Measurements from ENCODE around the gene HSD17B3.
"Not testable (repeated sequence)": the region's sequence is repeated elsewhere in the genome, so short reads cannot be mapped to it uniquely, and the experiment has no call there.

HSD17B3 gene

DNA sequence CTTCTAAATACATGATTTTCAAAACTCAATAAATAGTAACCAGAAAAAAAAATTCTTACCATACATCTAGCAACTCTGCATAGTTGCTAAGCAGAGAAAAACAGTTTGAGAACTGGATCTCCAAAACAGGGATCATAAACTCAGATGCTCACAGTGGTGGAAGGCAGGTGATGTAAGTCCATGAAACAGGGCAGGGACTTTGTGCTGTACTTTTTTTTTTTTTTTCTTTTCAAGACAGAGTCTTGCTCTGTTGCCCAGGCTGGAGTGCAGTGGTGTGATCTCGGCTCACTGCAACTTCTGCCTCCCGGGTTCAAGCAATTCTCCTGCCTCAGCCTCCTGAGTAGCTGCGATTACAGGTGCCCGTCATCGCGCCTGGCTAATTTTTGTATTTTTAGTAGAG, 5.0 kb upstream of the HSD17B3 start:
- not testable (repeated sequence) for DNase-seq (ENCODE audit: low spot score)

DNA sequence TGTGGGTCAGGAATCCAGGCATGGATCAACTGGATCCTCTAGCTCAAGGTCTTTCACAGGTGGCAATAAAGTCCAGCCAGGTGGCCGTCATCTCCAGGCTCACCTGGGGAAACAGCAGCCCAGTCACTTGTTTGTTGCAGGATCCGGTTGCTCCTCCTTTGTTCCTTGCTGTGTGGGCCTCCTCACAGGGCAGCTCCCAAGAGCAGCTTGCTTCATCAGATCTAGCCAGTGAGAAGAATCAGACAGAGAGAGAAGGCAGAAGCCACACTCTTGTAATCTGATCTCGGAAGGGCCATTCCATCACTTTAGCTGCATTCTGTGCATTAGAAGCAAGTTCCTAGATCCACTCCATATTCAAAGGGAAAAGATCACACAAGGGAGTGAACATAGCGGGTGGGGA, 3.2 kb upstream of the HSD17B3 start:
- DNase-seq (ENCODE audit: low spot score) = no peak

DNA sequence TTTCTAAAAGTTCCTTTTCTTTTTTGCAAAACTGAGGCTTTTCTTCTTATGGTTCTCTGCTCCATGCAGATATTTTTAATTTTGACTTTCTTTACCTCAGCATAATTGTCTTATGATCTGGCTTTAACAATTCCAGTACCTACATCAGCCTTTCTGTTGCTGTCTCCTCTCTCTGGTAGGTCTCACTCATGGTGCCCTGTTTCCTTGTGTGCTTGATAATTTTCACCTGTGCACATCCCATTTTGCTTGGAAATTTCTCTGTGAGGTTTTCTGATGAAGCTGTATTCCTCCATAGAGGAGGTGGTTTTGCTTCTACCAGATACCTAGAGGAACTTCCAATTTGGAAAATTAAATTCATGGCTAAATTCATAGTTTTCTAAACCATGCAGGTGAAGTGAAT, 2.3 kb upstream of the HSD17B3 start:
- no peak for DNase-seq (ENCODE audit: low spot score)

DNA sequence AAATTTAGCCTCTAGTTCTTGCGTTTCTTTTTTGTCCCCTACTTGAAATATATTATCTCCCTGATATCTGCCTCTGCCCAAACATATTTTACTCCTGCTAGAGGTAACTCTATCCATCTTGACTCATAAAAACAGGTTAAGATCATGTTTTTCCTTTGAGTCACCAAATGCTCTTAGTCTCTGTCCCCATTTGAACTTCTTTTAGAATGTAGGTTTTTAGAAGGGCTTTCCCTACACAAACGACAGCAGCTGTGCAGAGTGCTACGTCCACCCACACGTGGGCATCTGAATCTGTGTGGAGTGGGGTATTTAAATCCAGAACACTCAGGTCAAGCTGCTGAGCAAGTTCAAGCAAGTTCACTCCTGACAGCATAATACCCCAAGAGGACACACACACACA, 2.2 kb downstream of the HSD17B3 start:
- DNase-seq (ENCODE audit: low spot score) = no peak

DNA sequence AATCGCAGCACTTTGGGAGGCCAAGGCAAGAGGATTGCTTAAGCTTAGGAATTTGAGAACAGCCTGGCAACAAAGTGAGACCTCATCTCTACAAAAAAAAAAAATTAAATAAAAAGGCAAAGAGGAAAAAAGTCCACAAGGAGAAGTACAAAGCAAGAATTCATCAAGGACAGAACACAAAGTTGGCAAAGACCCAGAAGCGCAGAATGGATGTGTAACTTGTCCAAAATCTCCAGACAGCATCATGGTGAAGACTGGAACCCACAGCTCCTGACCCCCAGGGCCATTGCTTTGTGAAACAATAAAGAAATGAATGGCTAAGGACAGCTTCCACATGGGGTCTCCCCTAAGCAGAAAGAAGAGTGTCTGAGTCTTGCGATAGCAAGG, 7.8 kb downstream of the HSD17B3 start:
- no peak for DNase-seq (ENCODE audit: low spot score)

DNA sequence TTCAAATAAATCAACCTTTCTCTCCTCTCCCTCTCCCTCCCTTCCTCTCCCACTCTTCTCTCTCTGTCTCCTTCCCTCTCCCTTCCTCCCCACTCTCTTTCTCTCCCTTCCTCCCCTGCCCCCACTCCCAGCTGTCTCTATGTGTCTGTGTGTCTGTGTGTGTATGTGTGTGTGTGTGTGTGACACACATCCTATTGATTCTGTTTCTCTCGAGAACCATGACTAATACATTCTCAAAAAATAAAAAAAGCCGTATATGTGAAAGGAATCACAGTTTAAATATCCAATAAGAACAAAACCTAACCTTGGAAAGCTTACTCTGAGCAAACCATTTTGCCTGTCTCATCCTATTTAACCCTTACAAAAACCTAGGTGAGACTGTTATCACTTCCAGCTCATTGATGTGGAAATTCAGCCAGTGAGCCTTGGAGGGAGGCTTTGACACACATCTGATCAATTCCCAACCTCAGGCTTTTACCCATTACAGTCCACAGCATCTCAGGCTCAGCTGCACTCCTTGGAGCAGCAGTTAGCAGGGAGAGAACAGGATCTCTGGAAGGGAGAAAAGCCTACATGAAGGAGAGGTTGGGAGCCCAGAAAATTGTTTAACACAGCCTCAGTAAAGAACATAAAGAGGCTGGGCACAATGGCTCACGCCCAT, 8.3 kb downstream of the HSD17B3 start:
- no peak for DNase-seq (ENCODE audit: low spot score)

DNA sequence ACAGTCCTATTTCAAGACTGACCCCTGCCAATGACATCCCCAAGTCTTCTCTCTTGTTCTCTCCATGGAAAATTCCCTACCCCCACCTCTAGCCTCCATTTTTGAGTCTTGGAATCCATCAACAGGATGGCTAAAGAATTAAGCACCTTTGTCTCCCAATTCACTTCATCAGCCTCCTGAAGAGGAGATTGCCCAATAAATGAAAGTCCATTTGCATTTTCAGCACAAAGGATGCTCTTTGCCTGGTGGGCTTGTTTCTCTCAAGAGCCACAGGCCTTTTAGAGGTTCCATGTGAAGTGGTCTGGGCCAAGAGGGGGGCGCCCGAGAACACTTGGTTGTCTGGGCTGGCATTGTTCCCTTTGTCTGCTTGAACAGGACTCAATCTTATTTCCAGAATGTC, 12.6 kb downstream of the HSD17B3 start:
- no peak for DNase-seq (ENCODE audit: low spot score)

DNA sequence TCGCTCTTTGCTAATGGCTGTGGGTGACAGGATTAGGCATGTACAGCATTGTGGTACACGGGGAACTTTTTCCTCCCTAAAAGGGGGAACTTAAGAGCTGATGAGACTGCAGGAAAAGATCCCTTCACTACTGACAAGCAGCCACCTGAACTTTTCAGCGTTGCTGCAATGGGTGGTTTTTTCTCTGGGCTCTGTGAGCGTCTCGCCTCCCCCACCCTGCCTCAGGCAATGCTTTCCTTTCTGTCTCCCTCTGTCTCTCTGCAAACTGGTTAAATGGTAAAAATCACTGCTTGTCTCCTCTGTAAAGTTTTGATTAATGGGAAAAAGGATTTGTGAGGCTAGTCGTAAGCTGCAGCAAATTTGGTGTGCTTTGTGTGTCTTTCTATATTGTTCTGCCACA, 20.3 kb downstream of the HSD17B3 start:
- no peak for DNase-seq (ENCODE audit: low spot score)

DNA sequence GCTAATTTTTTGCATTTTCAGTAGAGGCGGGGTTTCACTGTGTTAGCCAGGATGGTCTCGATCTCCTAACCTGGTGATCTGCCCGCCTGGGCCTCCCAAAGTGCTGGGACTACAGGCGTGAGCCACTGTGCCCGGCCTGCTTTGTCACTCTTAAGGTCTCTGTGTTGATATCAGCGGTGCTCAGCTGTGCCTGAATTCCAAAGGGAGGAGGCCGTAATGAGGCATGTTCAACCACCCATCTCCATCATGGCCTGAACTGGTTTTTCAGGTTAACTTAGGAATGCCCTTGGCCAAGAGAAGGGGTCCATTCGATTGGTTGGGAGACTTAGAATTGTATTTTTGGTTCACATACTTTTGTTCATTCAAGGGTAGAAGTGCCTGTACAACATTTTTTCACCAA, 22.0 kb downstream of the HSD17B3 start:
- no peak for DNase-seq (ENCODE audit: low spot score)

DNA sequence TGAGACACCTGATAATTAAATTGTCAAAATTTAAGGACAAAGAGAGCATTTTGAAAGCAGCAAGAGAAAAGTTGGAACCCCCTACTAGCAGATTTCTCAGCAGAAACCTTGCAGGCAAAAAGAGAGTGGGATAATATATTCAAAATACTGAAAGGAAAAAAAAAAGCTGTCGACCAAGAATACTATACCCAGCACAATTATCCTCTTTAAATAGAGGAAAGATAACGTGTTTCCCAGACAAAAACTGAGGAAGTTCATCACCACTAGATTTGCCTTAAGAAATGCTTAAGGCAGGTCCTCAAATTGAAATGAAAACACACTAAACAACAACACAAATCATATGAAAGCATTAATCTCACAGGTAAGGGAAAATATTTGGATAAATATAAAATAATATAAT, 27.0 kb downstream of the HSD17B3 start:
- no peak for DNase-seq (ENCODE audit: low spot score)

DNA sequence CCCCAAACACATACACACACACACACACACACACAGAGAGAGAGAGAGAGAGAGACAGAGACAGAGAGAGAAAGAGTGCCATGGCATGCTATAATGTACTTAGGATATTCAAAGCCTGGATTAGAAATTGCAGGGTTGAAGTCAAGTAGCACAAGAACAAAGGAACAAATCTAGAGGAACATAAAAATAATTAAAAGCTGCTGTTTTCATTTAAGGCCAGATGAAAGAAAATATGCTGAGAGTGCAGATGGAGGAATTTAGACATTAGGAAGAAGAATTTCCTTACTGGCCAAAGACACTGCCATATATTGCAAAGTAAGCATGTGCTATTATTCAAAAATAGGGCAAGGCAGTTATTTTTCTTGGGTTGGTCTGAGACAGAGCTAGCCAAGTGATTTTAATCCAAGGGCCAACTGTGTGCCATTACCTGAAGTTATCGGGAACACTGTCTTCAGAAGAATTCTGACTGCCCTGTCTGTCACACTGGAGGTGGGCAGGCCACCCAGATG, 31.7 kb downstream of the HSD17B3 start:
- no peak for DNase-seq (ENCODE audit: low spot score)

DNA sequence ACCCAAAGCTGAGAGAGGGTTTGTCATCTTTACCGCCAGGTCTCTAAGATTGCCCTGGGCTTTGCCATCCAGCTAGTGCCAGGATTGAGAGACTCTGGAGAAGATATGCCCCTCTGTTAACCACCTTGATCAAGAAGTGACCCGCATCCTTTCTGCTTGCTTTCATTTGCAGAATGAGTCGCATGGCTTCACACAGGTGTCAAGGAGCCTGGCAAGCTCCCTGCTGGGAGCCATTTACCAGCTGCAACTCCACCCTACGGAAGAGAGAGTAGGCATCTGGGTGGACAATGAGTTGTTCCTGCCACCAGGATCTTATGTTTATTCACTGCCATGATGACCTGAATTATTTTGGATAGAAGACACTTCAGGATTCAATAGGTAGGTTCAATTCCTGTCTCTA, 43.0 kb downstream of the HSD17B3 start:
- DNase-seq (ENCODE audit: low spot score) = no peak

DNA sequence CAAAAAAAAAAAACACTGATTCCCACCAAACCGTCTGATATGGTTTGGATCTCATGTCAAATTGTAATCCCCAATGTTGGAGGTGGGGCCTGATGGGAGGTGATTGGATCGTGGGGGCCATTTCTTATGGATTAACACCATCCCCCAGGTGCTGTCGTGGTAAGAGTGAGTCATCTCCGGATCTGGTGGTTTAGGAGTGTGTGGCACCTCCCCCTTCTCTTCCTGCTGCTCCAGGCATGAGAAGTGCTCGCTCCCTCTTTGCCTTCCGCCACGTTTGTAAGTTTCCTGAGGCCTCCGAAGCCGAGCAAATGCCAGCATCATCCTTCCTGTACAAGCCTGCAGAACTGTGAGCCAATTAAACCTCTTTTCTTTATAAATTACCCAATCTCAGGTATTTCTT, 45.2 kb downstream of the HSD17B3 start:
- DNase-seq (ENCODE audit: low spot score) = no peak

DNA sequence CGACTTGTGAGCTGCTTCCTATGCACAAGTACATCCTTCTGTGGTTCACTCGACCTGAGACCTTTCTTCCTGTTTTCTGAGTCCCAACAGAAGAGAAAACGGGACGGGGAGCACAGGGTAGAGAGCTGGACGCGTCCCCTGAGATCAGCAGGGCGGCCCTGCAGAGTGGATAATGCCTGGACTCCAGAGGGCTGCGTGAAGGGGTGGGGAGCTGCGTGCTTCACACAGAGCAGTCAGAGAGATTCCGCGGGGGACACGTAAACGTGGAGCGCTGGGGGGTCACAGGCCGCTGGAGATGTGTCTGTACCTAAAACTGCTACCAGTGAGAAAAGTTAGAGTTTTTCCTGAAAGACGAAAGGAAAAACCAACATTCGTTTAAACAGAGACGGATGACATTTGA, 46.3 kb downstream of the HSD17B3 start:
- no peak for DNase-seq (ENCODE audit: low spot score)

DNA sequence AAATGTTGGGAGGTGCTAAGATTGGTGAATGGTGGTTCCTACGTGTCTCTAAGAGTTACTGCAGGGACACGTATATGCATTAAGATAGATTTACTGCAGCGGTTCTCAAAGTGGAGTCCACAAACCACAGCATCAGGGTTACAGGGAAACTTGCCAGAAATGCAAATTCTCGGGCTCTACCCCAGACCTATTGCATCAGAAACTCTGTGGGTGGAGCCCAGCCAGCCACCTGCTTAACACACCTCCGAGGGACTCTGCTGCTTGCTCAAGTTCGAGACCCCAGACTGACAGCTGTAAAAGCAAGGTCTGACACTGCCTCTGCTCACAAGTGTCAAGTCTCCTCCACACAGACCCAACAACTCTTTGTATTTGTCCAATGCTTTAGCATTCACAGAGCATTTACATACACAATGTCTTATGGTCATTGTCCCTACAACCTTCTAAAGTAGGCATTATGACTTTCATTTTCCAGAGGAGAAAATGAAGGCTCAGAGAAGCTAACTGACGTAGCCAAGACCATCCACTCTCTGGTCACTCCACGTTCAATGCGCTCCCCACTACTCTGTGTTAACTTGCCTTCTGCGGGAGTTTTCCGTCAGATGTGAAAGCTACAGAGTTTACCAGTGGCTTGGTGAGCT, 48.8 kb downstream of the HSD17B3 start:
- DNase-seq (ENCODE audit: low spot score) = no peak

DNA sequence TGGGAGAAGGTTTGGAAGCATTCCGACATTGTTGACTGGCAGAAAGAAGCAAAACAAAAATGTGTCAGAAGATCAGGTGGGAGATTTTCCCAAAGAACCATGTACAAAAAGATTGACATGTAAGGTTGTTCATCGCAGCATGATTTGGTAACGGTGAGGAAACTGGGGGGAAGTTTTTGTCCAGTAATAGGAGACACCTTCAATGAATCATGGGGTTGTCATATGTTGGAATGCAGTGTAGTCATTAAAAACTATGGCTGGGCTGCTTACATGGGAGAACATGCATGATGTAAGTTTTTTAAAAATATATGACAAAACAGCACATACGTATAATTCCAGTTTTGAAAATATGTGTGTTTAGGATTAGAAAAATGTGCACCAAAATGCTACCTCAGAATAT, 50.5 kb downstream of the HSD17B3 start:
- DNase-seq (ENCODE audit: low spot score) = no peak

DNA sequence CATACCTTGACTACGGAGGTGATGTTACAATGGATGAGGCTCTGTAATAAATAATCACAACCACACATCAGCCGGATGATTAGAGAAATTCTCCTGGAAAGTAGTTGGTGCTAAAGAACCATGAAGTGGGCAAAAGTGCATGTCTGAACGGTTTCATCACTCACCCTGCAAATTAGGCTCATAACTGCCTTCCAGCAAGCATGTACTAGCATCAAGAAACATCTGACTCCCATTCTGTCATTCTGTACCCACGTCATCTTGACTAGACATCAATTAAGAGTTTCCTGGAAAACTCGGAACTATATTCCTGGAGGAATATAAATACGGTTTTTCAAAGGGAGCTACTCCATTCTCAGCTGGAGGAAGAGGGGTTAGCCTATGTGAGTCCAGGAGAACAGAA, 52.2 kb downstream of the HSD17B3 start:
- DNase-seq (ENCODE audit: low spot score) = no peak

DNA sequence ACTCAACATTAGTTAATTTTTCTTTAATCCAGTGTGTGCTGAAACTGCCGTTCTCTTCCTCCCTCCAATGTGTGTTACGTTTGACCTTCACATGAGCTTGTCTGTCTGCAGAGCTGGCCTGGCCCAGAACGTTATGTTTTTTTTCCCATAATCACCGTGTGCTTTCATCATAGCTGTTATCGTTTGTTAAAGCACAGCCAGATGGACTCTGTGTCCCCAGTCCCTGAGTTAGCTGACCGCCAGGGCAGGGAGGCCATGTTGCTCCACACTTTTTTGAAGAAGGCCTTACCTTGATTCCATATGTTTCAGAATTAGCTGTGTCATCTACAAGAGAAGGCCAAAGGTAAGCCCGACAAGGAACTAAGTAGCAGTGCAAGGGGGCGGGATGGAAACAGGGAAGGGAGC, 55.7 kb downstream of the HSD17B3 start:
- no peak for DNase-seq (ENCODE audit: low spot score)

DNA sequence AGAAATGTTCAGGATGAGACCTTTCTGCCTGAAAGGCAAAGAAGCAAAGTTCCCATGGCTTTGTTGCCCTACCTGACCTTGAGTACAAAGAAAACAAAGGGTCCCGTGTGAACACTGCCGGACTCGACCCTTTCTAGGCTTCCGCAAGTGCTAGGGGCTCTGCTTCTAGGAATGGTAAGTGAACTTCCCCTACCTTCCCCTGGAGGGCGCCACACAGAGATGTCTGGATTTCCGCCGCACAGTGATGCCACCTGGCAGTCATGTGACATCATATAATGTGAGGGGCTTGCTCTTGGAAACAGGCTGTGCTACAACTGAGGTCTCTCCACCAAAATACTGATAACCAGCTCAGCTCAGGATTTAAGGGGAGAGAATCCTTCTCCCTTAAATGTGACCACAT, 56.6 kb downstream of the HSD17B3 start:
- DNase-seq (ENCODE audit: low spot score) = no peak

DNA sequence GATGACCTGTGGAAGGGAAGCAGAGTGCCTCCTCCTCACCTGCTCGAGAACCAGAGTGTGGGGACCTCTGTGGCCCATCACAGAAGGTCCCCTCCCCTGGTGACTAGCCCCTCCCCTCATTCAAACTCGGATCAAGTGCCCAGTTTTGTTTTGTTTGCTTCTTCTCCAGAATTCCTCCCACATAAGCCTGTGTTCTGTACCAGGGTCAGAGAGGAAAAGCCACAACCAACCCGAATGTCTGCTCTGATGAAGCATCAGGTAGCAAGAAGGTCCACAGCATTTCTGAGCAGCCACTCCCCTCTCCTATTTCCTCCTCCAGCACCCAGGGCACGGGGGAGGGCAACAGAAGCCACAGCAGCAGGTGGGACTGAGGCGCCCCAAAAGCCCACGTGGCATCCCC, 58.2 kb downstream of the HSD17B3 start:
- no peak for DNase-seq (ENCODE audit: low spot score)

DNA sequence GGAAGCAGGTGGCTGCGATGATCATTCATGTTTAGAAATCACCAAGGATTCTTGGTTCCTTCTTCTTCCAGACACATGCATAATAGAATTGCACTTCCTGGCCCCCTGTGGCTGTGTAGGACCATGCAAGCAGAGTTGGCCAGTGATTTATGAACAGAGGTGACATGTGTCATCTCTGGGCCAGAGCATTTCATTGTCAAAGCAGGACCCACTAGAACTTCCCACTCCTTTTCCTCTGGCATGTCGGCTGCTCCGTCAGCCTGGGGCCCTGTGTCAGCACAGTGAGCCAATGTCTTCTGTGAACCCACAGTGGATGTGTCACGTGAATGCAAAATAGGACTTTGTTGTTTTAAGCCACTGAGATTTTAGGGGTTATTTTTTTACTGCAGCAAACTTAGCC, 59.2 kb downstream of the HSD17B3 start:
- no peak for DNase-seq (ENCODE audit: low spot score)

DNA sequence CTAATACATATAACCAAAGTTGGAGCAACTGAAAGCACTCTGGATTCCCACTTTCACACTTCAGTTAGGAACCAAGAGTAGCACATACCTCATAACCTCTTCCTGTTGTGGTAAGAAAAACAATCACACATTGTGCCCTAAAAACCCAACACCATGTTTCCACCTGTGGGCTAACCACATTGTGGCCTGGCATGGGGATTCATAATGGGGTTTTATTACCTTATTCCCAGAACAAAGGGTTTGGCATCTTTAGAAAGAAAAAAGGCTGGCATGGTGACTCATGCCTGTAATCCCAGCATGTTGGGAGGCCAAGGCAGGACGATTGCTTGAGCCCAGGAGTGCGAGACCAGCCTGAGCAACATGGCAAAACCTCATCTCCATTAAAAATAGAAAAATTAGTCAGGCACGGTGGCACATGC, 60.6 kb downstream of the HSD17B3 start:
- DNase-seq (ENCODE audit: low spot score) = no peak

DNA sequence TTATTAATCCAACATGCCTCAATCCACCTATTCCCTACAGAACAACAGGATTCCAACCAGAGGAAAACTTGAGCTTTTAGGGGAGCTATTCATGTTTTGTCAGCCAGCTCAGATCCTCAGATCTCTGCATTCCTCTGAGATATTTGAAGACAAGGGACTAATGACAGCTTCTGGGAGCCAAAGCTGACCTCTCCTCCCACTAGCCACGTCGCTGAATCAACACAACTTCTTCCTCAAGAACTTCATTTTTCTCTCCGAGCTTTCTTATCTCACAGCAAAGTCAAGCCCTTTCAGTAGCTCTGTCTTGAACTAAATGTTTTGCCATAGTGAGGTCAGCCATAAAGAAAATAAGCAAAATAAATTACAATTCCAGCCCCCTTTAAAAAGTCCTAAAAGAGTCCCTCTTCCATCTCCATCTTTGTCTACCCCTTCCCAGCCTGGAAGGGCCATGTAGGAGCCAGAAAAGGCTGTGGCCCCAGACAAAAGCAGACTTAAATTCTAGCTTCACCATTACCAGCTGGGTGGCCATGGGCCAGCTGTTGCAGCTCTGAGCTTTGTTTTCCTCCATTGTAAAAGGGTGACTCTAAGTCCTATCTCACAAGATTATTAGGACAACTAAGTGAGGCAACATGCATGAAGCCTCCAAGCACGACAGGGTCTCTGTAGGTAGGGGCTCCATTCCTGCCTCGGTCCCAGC, 65.0 kb downstream of the HSD17B3 start:
- no peak for DNase-seq (ENCODE audit: low spot score)

DNA sequence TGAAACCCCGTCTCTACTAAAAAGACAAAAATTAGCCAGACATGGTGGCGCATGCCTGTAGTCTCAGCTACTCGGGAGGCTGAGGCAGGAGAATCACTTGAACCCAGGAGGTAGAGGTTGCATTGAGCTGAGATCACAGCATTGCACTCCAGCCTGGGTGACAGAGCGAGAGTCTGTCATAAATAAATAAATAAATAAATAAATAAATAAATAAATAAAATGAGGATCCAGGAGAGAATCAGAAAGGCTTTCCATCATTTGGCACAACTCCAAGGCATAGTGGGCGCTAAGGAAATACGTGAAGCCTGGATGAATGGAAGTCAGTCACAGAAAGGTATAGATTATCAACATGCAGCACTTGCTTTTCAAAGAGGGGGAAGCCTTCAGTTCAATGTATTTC, 65.6 kb downstream of the HSD17B3 start:
- DNase-seq (ENCODE audit: low spot score) = not testable (repeated sequence)

Measured in D341Med (cell line).